NOMO-1 treated with DMSO at 0.1 percent for 48 hours (cell line): Measurements from ENCODE around the gene PRICKLE1.
A peak's percentile ranks its signal among the peaks of the same experiment; 100 is the strongest.

Source experiments
- DNase-seq: peaks from one replicate; lab custom pipeline; 2025; ENCODE audit not compliant: unreplicated experiment; lab: John Stamatoyannopoulos, UW

PRICKLE1 gene

GRCh38 chr12:42588524-42589464 is 752 bp downstream of the PRICKLE1 start:
- DNase-seq, result peak; percentile 45

DNA sequence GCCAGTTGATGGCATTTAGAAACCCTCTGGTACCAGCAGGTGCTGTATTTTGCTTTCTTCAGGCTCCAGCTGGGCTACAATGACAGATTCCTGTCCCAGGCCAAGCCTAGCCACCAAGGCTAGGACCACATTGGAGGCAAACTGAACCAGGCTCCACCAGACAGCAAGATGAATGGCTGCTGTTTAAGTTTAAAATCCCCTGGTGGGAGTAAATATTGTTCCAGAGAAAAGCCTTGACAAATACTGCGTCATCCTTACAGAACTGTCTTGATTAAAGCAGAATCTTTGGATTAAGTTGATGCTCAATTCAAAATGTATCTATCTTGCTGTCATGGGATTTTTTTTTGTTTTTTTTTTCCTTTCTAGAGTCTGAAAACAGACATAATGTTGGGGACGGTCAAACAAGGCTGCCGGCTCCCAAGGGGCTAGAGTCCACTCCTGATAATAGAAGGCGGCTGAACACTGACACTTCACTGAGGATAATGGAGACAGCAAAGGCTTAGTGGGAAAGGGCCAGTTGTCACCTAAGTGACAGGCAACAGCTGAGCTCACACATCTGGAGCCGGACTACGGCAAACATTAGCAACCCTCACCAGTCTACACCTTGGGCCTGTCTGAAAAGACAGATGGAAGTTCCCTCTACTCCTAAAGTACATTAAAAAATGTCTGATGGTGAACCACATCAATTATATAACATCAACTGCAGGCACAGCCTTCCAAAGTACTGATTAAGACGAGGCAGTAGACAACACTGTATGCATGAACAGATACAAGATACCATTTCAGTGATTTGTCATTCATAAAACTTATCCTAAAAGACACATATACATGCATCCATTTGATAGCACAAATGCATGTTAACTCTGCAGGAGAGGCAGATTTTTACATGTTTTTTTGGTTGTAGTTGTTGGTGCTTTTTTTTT is 1.7 kb downstream of the PRICKLE1 start:
- DNase-seq, result no peak

- DNase-seq, result no peak
Observed at GRCh38 chr12:42586268-42586667, 3.3 kb downstream of the PRICKLE1 start.

DNA sequence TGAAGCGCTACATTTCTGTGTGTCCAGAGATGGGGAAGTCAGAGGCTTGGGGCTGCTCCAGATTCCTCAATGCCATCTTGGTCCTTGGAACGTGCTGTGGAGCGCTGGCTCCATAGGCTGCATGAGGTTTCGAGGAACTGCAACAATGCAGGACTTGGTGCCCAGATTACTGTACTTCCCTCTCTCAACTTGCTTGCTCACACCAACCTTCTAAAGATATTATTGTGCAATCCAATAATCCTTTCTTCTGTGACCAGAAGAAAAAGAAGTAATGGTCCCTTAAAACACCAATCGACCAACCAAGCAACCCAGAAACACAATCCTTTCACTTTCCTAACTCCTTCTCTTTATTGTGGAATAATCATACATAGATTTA is 3.7 kb downstream of the PRICKLE1 start:
- DNase-seq, result peak; percentile 79

DNA sequence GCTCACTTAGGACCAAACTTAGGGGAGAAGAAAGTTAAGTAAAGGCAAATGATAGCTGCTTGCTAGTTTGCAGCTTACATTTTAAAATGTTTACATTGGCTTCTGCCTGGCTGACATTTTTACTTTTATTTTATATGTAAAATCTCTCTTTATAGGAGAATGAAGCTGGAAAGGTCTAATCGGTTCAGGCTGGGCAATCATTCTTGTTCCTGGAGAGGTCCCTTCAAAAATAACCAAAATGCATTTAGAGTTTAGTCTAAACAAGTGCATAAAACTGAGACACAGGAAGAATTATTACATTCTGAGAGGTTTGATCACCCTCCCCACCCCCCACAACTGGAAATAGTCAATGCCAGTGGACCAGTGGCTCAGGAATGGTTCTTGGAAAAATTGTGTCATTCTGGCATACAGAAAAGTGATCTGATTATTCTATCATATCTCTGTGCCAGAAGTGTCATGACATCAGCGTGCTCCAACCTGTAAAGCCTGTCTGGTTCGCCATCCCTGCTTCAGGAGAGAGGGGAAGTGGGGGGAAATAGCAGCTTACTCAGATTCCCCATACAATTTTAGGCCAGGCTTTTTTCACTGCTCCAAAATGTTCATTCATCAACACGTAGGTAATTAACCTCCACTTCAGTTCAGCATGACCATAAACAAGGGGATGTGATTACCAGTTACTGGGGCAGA is 4.2 kb downstream of the PRICKLE1 start:
- no peak for DNase-seq

DNA sequence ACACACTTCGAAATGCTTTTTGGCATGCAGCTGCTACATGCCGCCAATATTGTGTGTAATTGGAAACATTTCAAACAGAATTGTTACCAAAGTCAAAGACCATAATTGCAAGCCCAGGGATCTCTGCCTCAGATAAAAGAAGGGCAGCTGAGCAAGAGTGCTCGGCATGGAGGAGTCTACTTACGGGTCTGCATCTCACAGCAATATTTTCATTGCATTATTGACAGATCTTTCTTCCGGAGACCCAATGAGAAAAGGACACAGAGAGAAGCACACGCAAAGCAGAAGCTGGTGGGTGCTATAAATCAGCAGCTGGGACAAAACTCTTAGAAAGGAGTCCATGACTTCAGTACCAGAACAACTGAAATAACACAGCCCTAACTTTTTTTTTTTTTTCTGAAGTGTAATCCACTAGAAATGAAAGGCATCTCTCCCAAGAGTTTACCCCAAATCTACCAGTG is 4.9 kb downstream of the PRICKLE1 start:
- no peak for DNase-seq

DNA sequence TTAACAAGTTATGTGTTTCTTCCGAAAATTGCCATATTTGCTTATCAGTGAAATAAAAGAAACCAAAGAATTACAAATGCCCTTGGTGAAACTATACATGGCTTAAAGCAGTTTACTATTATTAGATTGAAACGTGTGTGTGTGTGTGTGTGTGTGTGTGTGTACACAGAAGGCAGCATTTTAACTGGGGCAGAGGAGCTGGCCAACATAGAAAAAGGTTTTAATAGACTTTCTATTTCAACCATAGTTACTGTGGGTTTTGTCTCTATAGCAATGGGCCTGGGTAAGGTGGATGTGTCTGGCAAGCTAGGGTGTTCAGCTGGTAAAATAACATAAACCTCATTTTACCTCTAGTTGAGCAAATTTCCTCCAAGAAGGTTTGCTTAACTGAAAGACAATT is 6.5 kb downstream of the PRICKLE1 start:
- no peak for DNase-seq

- no peak for DNase-seq
Observed at GRCh38 chr12:42582498-42582897, 7.0 kb downstream of the PRICKLE1 start.

DNA sequence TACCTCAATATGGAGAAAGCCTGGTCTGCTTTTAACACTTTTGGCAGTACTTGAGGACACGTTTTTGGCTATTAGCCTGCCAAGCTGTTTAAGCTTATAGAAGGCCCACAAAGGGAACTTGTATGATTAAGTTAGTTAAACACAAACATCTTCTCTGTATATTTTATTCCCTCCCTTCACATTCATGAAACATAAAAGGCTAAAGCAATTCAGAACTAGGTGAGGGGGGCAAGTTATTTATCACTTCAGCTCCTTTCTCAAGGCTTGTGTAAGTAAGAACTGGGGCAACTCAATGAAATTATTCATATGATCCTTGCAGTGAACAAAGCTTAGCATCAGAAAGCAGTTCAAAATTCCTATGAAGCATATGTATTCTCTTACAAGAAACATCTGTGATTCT is 7.5 kb downstream of the PRICKLE1 start:
- DNase-seq, result no peak

- no peak for DNase-seq
Observed at GRCh38 chr12:42576374-42576773, 13.2 kb downstream of the PRICKLE1 start.

- DNase-seq, result no peak
Observed at GRCh38 chr12:42575717-42576116, 13.8 kb downstream of the PRICKLE1 start.

DNA sequence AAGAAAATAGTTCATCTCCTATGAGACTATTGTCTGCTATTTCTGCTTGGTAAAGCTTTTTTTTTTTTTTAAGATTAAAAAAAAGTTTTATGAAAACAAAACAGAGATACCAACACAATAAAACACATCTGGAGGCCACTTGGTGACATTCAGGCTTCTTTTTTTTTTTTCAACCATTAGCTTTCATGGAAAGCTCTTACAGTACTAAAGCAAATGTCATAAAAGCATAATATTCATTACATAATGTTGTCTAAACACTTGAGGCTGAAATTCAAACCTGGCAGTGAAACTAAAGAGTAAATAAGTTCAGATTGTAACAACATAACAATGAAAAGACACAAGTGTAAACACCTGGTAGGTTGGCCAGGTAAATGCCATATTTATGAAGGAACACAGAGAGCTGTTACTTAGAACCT is 14.7 kb downstream of the PRICKLE1 start:
- DNase-seq, result no peak

- DNase-seq, result no peak
Observed at GRCh38 chr12:42571327-42572009, 18.1 kb downstream of the PRICKLE1 start.

- no peak for DNase-seq
Observed at GRCh38 chr12:42570076-42570475, 19.5 kb downstream of the PRICKLE1 start.

- peak; percentile 59 for DNase-seq
Observed at GRCh38 chr12:42568952-42569915, 20.3 kb downstream of the PRICKLE1 start.

- DNase-seq, result no peak
Observed at GRCh38 chr12:42565633-42566032, 23.9 kb downstream of the PRICKLE1 start.

GRCh38 chr12:42564996-42565395 is 24.6 kb downstream of the PRICKLE1 start:
- no peak for DNase-seq

DNA sequence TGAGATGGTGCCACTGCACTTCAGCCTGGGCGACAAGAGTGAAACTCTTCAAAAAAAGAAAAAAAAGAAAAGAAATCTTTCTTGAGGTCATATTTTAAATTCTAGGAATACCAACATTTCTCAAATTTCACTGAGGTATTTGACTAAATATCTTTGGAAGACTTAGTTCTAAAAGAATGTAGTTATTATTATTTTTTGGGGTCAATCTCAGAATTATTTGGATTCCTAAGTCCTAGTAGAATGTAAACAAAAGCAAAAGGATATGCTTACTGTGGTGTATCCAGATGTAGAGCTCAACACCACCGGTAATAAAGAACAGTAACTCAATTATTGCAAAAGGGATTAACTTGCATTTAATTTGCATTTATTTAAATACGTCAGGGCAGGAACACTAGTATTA is 25.0 kb downstream of the PRICKLE1 start:
- DNase-seq, result no peak

- no peak for DNase-seq
Observed at GRCh38 chr12:42560977-42561376, 28.6 kb downstream of the PRICKLE1 start.
